Esophagus (tissue), 2 donors: ENCODE results near the gene PDGFRA. TPM values are rescaled to one million over a fixed set of nuclear protein-coding genes. Genes with fewer than 3 reads are reported as not detected.
A peak's percentile ranks its signal among the peaks of the same experiment; 100 is the strongest.

Experiments used
- H3K27ac ChIP-seq, 2 donors: one replicate each; pipeline ENCODE4 v1.5.1; 2013; ENCODE audit warnings: low read depth in 2 of 2, mild to moderate bottlenecking in 2 of 2, inconsistent platforms in 1 of 2, low read length in 1 of 2, moderate library complexity in 1 of 2
- H3K27me3 ChIP-seq, 2 donors: one replicate each; pipeline ENCODE4 v1.6.1; 2013; ENCODE audit warnings: low read length in 2 of 2, control low read depth in 1 of 2, mild to moderate bottlenecking in 1 of 2; ENCODE audit not compliant: insufficient read depth in 2 of 2, control insufficient read depth in 1 of 2
- H3K36me3 ChIP-seq, 2 donors: one replicate each; pipeline ENCODE4 v1.6.1; 2013; ENCODE audit warnings: low read length in 1 of 2; ENCODE audit not compliant: control insufficient read depth in 2 of 2, insufficient read depth in 2 of 2
- H3K4me1 ChIP-seq, 2 donors: one replicate each; pipeline ENCODE4 v1.6.1; 2013; ENCODE audit warnings: low read length in 1 of 2; ENCODE audit not compliant: control insufficient read depth in 2 of 2, insufficient read depth in 2 of 2
- H3K4me3 ChIP-seq, 2 donors: one replicate each; pipeline ENCODE4 v1.5.1; 2013; ENCODE audit warnings: low read length in 2 of 2, mild to moderate bottlenecking in 2 of 2, low read depth in 1 of 2, moderate library complexity in 1 of 2
- H3K9me3 ChIP-seq, 2 donors: one replicate each; pipeline ENCODE4 v1.6.1; 2013; ENCODE audit warnings: mild to moderate bottlenecking in 2 of 2, low read depth in 1 of 2, low read length in 1 of 2, moderate library complexity in 1 of 2; ENCODE audit not compliant: control insufficient read depth in 2 of 2, insufficient read depth in 1 of 2
- WGBS, 2 donors: extraction: QIAGEN DNeasy Blood & Tissue Kit; methylation state at CpG; one replicate each; pipeline ENCODE4 v1.1.7; 2013; 5-methylcytosine and 5-hydroxymethylcytosine counted together
- polyA plus RNA-seq, 2 donors: library from polyadenylated mRNA; stranded (reverse); fragments of 200-250 nt; gene quantifications; one replicate each; pipeline ENCODE4 v1.2.3, GENCODE V29; 2013
- donor health status: healthy with polysubstance abuse.
- donor health status: Bipolar disorder and iron deficiency.

The PDGFRA gene
- polyA plus RNA-seq, 2 donors, result 3.9 to 7.4 TPM

GRCh38 chr4:54226404-54227255 is 2.5 kb upstream of the PDGFRA start:
- Histone ChIP-seq H3K4me1 (peaks cover 7 to 8% of the 10 kb centered on the region in 2 donors), H3K36me3 (no peaks in the 10 kb centered on the region), H3K4me3 (peak overlapping the region; percentile 26 to 61), H3K27me3 (peaks cover 0 to 8% of the 10 kb centered on the region in 2 donors), H3K9me3 (no peaks in the 10 kb centered on the region), H3K27ac (peak overlapping the region in 1 of 2 donors; percentile 75)
- WGBS, 2 donors, result 9% methylated on average over 47 of the region's 47 CpGs

GRCh38 chr4:54227256-54228055 is 1.6 kb upstream of the PDGFRA start:
- WGBS, 2 donors, result 3 to 4% methylated on average over 36 of the region's 36 CpGs
- Histone ChIP-seq H3K4me1 (peaks cover 8 to 9% of the 10 kb centered on the region in 2 donors), H3K27me3 (peaks cover 0 to 10% of the 10 kb centered on the region in 2 donors), H3K9me3 (no peaks in the 10 kb centered on the region), H3K27ac (peak overlapping the region; percentile 38 to 64), H3K4me3 (peak overlapping the region; percentile 39 to 61), H3K36me3 (no peaks in the 10 kb centered on the region)

DNA sequence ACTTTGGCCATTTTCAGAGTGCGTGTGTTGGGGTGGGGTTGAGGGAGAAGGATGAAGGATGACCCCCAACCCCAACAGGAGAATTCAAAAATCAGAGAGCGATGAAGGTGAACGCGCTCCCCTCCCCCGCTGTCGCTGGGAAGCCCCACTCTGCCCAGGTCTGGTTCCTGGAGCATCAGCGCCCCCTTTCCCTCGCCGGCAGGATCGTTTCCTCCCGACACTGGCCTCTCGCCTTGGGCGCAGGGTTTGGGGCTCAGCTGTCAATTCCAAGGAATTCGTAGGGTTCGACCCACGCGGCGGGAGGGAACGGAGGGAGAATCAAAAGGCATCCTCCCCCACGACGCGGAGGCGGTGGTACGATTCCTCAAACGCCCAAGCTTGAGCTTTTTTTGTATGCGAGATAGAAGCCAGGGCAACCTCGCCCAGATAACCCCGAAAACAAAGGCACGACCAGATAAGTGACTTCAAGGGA is 1.0 kb upstream of the PDGFRA start:
- H3K36me3 ChIP-seq, result no peaks in the 10 kb centered on the region
- WGBS, 2 donors, result 2% methylated on average over 29 of the region's 29 CpGs
- peaks cover 8 to 9% of the 10 kb centered on the region in 2 donors for H3K4me1 ChIP-seq
- peak overlapping the region; percentile 39 to 61 for H3K4me3 ChIP-seq
- H3K27ac ChIP-seq, result peak overlapping the region; percentile 38 to 59
- no peaks in the 10 kb centered on the region for H3K9me3 ChIP-seq
- peaks cover 0 to 10% of the 10 kb centered on the region in 2 donors for H3K27me3 ChIP-seq

GRCh38 chr4:54228546-54228945 is 547 bp upstream of the PDGFRA start:
- 14 to 19% methylated on average over 8 of the region's 8 CpGs for WGBS, 2 donors
- H3K4me3 ChIP-seq, result peak overlapping the region in 1 of 2 donors; percentile 61
- no peaks in the 10 kb centered on the region for H3K9me3 ChIP-seq
- peaks cover 0 to 10% of the 10 kb centered on the region in 2 donors for H3K27me3 ChIP-seq
- peak overlapping the region in 1 of 2 donors; percentile 59 for H3K27ac ChIP-seq
- H3K4me1 ChIP-seq, result peaks cover 8 to 12% of the 10 kb centered on the region in 2 donors
- H3K36me3 ChIP-seq, result no peaks in the 10 kb centered on the region

DNA sequence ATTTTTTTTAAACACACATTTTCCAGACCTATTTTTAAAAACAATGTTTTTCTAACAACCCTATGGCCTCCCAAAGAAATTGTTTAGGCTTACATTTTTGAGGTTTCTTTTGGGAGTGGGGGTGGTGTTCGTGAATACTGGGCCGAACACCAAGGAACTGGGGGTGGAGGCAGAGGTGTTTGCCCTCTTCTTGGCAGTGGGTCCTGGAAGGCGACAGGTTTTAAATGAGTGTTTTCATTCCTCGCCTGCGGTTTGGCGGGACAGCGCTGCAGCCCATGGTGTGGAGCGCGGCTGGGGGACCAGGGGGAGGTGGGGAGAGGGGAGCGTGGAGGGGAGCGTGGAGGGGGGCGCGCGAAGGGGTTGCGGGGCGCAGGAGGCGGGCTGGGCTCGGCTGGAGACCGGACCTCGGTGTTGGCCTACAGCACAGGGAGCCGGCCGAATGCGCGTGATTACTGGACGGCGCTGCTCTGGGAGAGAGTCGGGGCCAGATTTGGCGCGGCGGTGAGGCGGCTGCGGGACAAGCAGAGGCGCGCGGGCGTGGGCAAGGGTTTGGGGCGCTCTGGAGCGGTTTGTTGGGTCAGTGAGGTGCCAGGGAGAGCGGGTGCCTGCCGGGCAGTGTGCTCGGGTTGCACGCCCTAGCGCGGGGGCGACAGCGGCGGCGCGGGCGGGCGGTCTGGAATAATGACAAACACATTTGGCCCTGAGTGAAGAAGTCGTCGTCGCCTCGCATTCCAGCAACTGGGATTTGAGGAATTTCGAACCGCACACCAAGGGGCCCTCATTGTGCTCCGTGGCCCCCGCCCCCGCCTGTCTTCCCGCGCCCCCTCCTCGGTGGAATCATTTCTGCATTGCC is 764 bp downstream of the PDGFRA start:
- WGBS, 2 donors, result 3% methylated on average over 51 to 63 of the region's 63 CpGs
- peak overlapping the region; percentile 83 to 85 for H3K27ac ChIP-seq
- H3K27me3 ChIP-seq, result peaks cover 0 to 10% of the 10 kb centered on the region in 2 donors
- H3K4me3 ChIP-seq, result peak overlapping the region; percentile 61 to 63
- H3K9me3 ChIP-seq, result no peaks in the 10 kb centered on the region
- peaks cover 12 to 17% of the 10 kb centered on the region in 2 donors for H3K4me1 ChIP-seq
- H3K36me3 ChIP-seq, result no peaks in the 10 kb centered on the region

- Histone ChIP-seq H3K27ac (peak overlapping the region; percentile 83 to 85), H3K36me3 (no peaks in the 10 kb centered on the region), H3K9me3 (no peaks in the 10 kb centered on the region), H3K27me3 (peaks cover 0 to 10% of the 10 kb centered on the region in 2 donors), H3K4me1 (peaks cover 12 to 17% of the 10 kb centered on the region in 2 donors), H3K4me3 (peak overlapping the region; percentile 61 to 63)
- 3% methylated on average over 62 to 63 of the region's 63 CpGs for WGBS, 2 donors
Observed at GRCh38 chr4:54230484-54231418, 1.7 kb downstream of the PDGFRA start.

GRCh38 chr4:54231419-54231767 is 2.3 kb downstream of the PDGFRA start:
- Histone ChIP-seq H3K36me3 (no peaks in the 10 kb centered on the region), H3K9me3 (no peaks in the 10 kb centered on the region), H3K4me1 (peaks cover 8 to 15% of the 10 kb centered on the region in 2 donors), H3K4me3 (peak overlapping the region; percentile 61 to 63), H3K27me3 (peaks cover 0 to 10% of the 10 kb centered on the region in 2 donors), H3K27ac (peak overlapping the region; percentile 83 to 85)
- 9 to 13% methylated on average over 20 of the region's 20 CpGs for WGBS, 2 donors
